GM23338 (cell line): Measurements from ENCODE around the gene GBP2. TPM values are rescaled to one million over a fixed set of nuclear protein-coding genes. Genes with fewer than 3 reads are reported as not detected.

ENCODE experiments used
- ATAC-seq: fragments of 200-7000 bp; cut with Tn5 transposase; 3 replicates; pipeline ENCODE4 v1.9.1; 2020
- DNase-seq: peaks from one replicate; pipeline ENCODE4 v3.0.0-alpha.2; 2015; ENCODE audit warnings: low spot score
- H2AFZ ChIP-seq: fragments of 200-600 bp; sonication (generic); 2 replicates; pipeline ENCODE4 v1.8.0; 2016; ENCODE audit warnings: antibody characterized with exemption, mild to moderate bottlenecking, moderate library complexity
- H3F3A ChIP-seq: fragments of 200-600 bp; sonication (generic); replicated peaks from 2 replicates; pipeline ENCODE4 v1.8.0; 2017; ENCODE audit warnings: antibody characterized with exemption, mixed run types, low read depth
- H3K27ac ChIP-seq: fragments of 200-600 bp; sonication (generic); 2 replicates; pipeline ENCODE4 v1.6.1; 2016; ENCODE audit warnings: low read depth
- H3K27me3 ChIP-seq: fragments of 200-600 bp; sonication (generic); 2 replicates; pipeline ENCODE4 v1.8.0; 2016; ENCODE audit warnings: mild to moderate bottlenecking, mixed run types, moderate library complexity; ENCODE audit not compliant: insufficient read depth
- H3K36me3 ChIP-seq: fragments of 200-600 bp; sonication (generic); 2 replicates; pipeline ENCODE4 v1.8.0; 2016; ENCODE audit warnings: mild to moderate bottlenecking; ENCODE audit not compliant: insufficient read depth
- H3K4me1 ChIP-seq: fragments of 200-600 bp; sonication (generic); 2 replicates; pipeline ENCODE4 v1.8.0; 2016; ENCODE audit warnings: mild to moderate bottlenecking, moderate library complexity; ENCODE audit not compliant: insufficient read depth
- H3K4me2 ChIP-seq: fragments of 200-600 bp; sonication (generic); 2 replicates; pipeline ENCODE4 v1.7.1; 2017; ENCODE audit warnings: mixed run types
- H3K4me3 ChIP-seq: fragments of 200-600 bp; sonication (generic); 2 replicates; pipeline ENCODE4 v1.6.1; 2016; ENCODE audit warnings: mixed run types
- H3K79me2 ChIP-seq: fragments of 200-600 bp; sonication (generic); replicated peaks from 2 replicates; pipeline ENCODE4 v1.8.0; 2017; ENCODE audit warnings: mild to moderate bottlenecking; ENCODE audit not compliant: insufficient read depth
- H3K9me2 ChIP-seq: fragments of 200-600 bp; sonication (generic); 2 replicates; pipeline ENCODE4 v1.8.0; 2017; ENCODE audit not compliant: insufficient read depth
- H4K20me1 ChIP-seq: fragments of 200-600 bp; sonication (generic); replicated peaks from 2 replicates; pipeline ENCODE4 v1.8.0; 2017; ENCODE audit warnings: mild to moderate bottlenecking; ENCODE audit not compliant: insufficient read depth
- H3K27ac Mint-ChIP-seq: 2 replicates; pipeline ENCODE4 v1.8.0; 2020; ENCODE audit warnings: inconsistent platforms, mild to moderate bottlenecking, moderate library complexity, mixed read lengths
- H3K27me3 Mint-ChIP-seq: 3 replicates; pipeline ENCODE4 v1.8.0; 2022; ENCODE audit warnings: low read depth, mild to moderate bottlenecking, moderate library complexity, mixed read lengths, inconsistent platforms; ENCODE audit not compliant: insufficient read depth, poor library complexity
- H3K36me3 Mint-ChIP-seq: 3 replicates; pipeline ENCODE4 v1.8.0; 2021; ENCODE audit warnings: low read depth, mild to moderate bottlenecking, inconsistent platforms, moderate library complexity, mixed read lengths
- H3K4me1 Mint-ChIP-seq: 3 replicates; pipeline ENCODE4 v1.8.0; 2020; ENCODE audit warnings: mild to moderate bottlenecking, inconsistent platforms, mixed read lengths
- H3K4me3 Mint-ChIP-seq: 3 replicates; pipeline ENCODE4 v1.8.0; 2021; ENCODE audit warnings: moderate library complexity, mild to moderate bottlenecking, inconsistent platforms, mixed read lengths
- H3K9me3 Mint-ChIP-seq: 3 replicates; pipeline ENCODE4 v1.8.0; 2020; ENCODE audit warnings: moderate library complexity, mild to moderate bottlenecking, inconsistent platforms, mixed read lengths
- CREB1 ChIP-seq: fragments of 250-450 bp; sonication (Bioruptor Pico); IDR thresholded peaks from 2 replicates; pipeline ENCODE4 v1.5.0; 2020; ENCODE audit warnings: low read depth, mild to moderate bottlenecking, moderate library complexity
- CTCF ChIP-seq, 2 experiments: fragments of 200-600 bp in 1 of 2; sonication (generic) in 1 of 2; conservative IDR thresholded peaks; 2 replicates each; pipeline versions ENCODE4 v1.5.1 to v1.6.1; 2016 to 2017; ENCODE audit warnings: antibody characterized with exemption in 2 of 2, low read depth in 2 of 2, mild to moderate bottlenecking in 2 of 2, moderate library complexity in 1 of 2
- ETS1 ChIP-seq: IDR thresholded peaks from 2 replicates; pipeline ENCODE4 v1.6.1; 2016; ENCODE audit warnings: antibody characterized with exemption
- EZH2 ChIP-seq: fragments of 200-600 bp; sonication (generic); IDR thresholded peaks from one replicate; pipeline ENCODE4 v1.8.0; 2017; ENCODE audit warnings: antibody characterized with exemption, mild to moderate bottlenecking, low read depth; ENCODE audit not compliant: unreplicated experiment
- EZH2phosphoT487 ChIP-seq: fragments of 200-600 bp; sonication (generic); IDR thresholded peaks from one replicate; pipeline ENCODE4 v1.8.1; 2018; ENCODE audit warnings: antibody characterized with exemption; ENCODE audit not compliant: unreplicated experiment
- JUNB ChIP-seq: IDR thresholded peaks from one replicate; pipeline ENCODE4 v1.6.1; 2016; ENCODE audit warnings: antibody characterized with exemption; ENCODE audit not compliant: unreplicated experiment
- POLR2AphosphoS5 ChIP-seq: IDR thresholded peaks from 2 replicates; pipeline ENCODE4 v1.6.1; 2016; ENCODE audit warnings: antibody characterized with exemption, low read depth
- REST ChIP-seq: IDR thresholded peaks from one replicate; pipeline ENCODE4 v1.6.1; 2018; ENCODE audit warnings: antibody characterized with exemption; ENCODE audit not compliant: unreplicated experiment
- STAT1 ChIP-seq: IDR thresholded peaks from one replicate; pipeline ENCODE4 v1.6.1; 2016; ENCODE audit warnings: antibody characterized with exemption; ENCODE audit not compliant: unreplicated experiment
- polyA plus RNA-seq: library from polyadenylated mRNA; unstranded; fragments of >200 nt; fragmentation: Nextera tagmentation; extraction: Ambion mirVana; gene quantifications from 2 replicates; pipeline ENCODE4 v1.2.1, GENCODE V29; 2016
- total RNA-seq: library from RNA; depleted of rRNA; stranded (reverse); fragments of >200 nt; shearing (Covaris generic); gene quantifications from 2 replicates; pipeline ENCODE4 v1.2.3, GENCODE V29; 2014

GBP2 gene
- total and polyA plus RNA-seq, 2 experiments from 2014 or later: not detected

GRCh38 chr1:89095737-89096136, 30.2 kb downstream of the GBP2 start:
- TF ChIP-seq EZH2phosphoT487: no peak
- TF ChIP-seq CREB1 (CRISPR knock-in tag): no peak
- no peak for TF ChIP-seq CTCF (conservative IDR thresholded peaks at IDR 0.05; ENCODE audit: low read depth in 2 of 2)
- no peak for TF ChIP-seq ETS1
- no peak for TF ChIP-seq STAT1
- no peak for TF ChIP-seq EZH2
- H3K27ac Mint-ChIP-seq: no peak overlapping the region
- ATAC-seq: no peak

GRCh38 chr1:89089962-89090361, 36.0 kb downstream of the GBP2 start:
- Histone ChIP-seq H4K20me1 (no peaks in the 10 kb centered on the region), H3K36me3 (no peaks in the 10 kb centered on the region), H3K79me2 (no peaks in the 10 kb centered on the region), H3K4me2 (no peak overlapping the region), H3K4me1 (peaks cover 5% of the 10 kb centered on the region; the same call in 1 of the 2 replicates), H3K9me2 (no peaks in the 10 kb centered on the region), H3F3A (no peaks in the 10 kb centered on the region), H3K27me3 (no peaks in the 10 kb centered on the region), H3K27ac (no peak overlapping the region), H3K4me3 (no peak overlapping the region), H2AFZ (no peak overlapping the region)
- no peak for DNase-seq
- no peak overlapping the region for H3K4me3 Mint-ChIP-seq
- H3K27me3 Mint-ChIP-seq: no peaks in the 10 kb centered on the region
- H3K36me3 Mint-ChIP-seq: no peaks in the 10 kb centered on the region
- no peak for ATAC-seq
- no peaks in the 10 kb centered on the region; the same call in 2 of the 3 replicates for H3K9me3 Mint-ChIP-seq
- H3K27ac Mint-ChIP-seq: no peak overlapping the region
- H3K4me1 Mint-ChIP-seq: peaks cover 7% of the 10 kb centered on the region; the same call in 1 of the 3 replicates
- TF ChIP-seq EZH2 (no peak), REST (no peak), STAT1 (no peak), ETS1 (no peak), POLR2AphosphoS5 (no peak), EZH2phosphoT487 (no peak), CTCF (conservative IDR thresholded peaks at IDR 0.05; ENCODE audit: low read depth in 2 of 2) (no peak), JUNB (no peak)

More at GRCh38 chr1:89095737-89096136, 30.2 kb downstream of the GBP2 start:
- H3K4me1 ChIP-seq: peaks cover 3% of the 10 kb centered on the region; the same call in 1 of the 2 replicates
- H3K79me2 ChIP-seq: no peaks in the 10 kb centered on the region
- H3K36me3 Mint-ChIP-seq: peaks cover 13% of the 10 kb centered on the region; the same call in 2 of the 3 replicates
- H3K4me1 Mint-ChIP-seq: no peaks in the 10 kb centered on the region; the same call in 2 of the 3 replicates
- no peak overlapping the region for H2AFZ ChIP-seq
- peaks cover 11% of the 10 kb centered on the region; the same call in 1 of the 2 replicates for H3K9me2 ChIP-seq
- no peak overlapping the region for H3K4me2 ChIP-seq
- H3K36me3 ChIP-seq: peaks cover 19% of the 10 kb centered on the region; the same call in 1 of the 2 replicates
- no peak for DNase-seq
- no peaks in the 10 kb centered on the region for H4K20me1 ChIP-seq
- H3K27me3 ChIP-seq: no peaks in the 10 kb centered on the region
- no peak overlapping the region for H3K4me3 Mint-ChIP-seq
- H3K27me3 Mint-ChIP-seq: peaks cover 2% of the 10 kb centered on the region
- no peak overlapping the region for H3K27ac ChIP-seq
- no peaks in the 10 kb centered on the region for H3F3A ChIP-seq
- peaks cover 20% of the 10 kb centered on the region for H3K9me3 Mint-ChIP-seq
- no peak overlapping the region for H3K4me3 ChIP-seq
